Smooth muscle cell (in vitro differentiated cells): ENCODE measurements around the gene PCCA. TPM values are rescaled to one million over a fixed set of nuclear protein-coding genes. Genes with fewer than 3 reads are reported as not detected.
A peak's percentile ranks its signal among the peaks of the same experiment; 100 is the strongest.

Experiments used
- DNase-seq: peaks from one replicate; lab custom pipeline; 2025; ENCODE audit not compliant: unreplicated experiment; lab: John Stamatoyannopoulos, UW
- H2AFZ ChIP-seq: fragments of 200-600 bp; sonication (generic); 2 replicates; pipeline ENCODE4 v1.6.0; 2016; ENCODE audit warnings: antibody characterized with exemption, low read depth, mild to moderate bottlenecking
- H3F3A ChIP-seq: fragments of 200-600 bp; sonication (generic); 2 replicates; pipeline ENCODE4 v1.6.0; 2017; ENCODE audit warnings: antibody characterized with exemption, low read depth
- H3K27ac ChIP-seq: fragments of 200-600 bp; sonication (generic); 2 replicates; pipeline ENCODE4 v1.5.1; 2016; ENCODE audit warnings: low read depth, mild to moderate bottlenecking
- H3K27me3 ChIP-seq: fragments of 200-600 bp; sonication (generic); 2 replicates; pipeline ENCODE4 v1.6.1; 2016; ENCODE audit warnings: low read depth, mild to moderate bottlenecking
- H3K36me3 ChIP-seq: fragments of 200-600 bp; sonication (generic); 2 replicates; pipeline ENCODE4 v1.5.1; 2016; ENCODE audit warnings: low read depth
- H3K4me1 ChIP-seq: fragments of 200-600 bp; sonication (generic); 2 replicates; pipeline ENCODE4 v1.5.1; 2016; ENCODE audit warnings: low read depth
- H3K4me2 ChIP-seq: fragments of 200-600 bp; sonication (generic); 2 replicates; pipeline ENCODE4 v1.6.0; 2016; ENCODE audit warnings: mild to moderate bottlenecking
- H3K4me3 ChIP-seq: fragments of 200-600 bp; sonication (generic); 2 replicates; pipeline ENCODE4 v1.5.1; 2016; ENCODE audit warnings: mild to moderate bottlenecking
- H3K79me2 ChIP-seq: fragments of 200-600 bp; sonication (generic); 2 replicates; pipeline ENCODE4 v1.6.0; 2016; ENCODE audit warnings: low read depth, mild to moderate bottlenecking
- H3K9ac ChIP-seq: fragments of 200-600 bp; sonication (generic); 2 replicates; pipeline ENCODE4 v1.6.0; 2016; ENCODE audit warnings: low read depth
- H3K9me3 ChIP-seq: fragments of 200-600 bp; sonication (generic); replicated peaks from 2 replicates; pipeline ENCODE4 v1.5.1; 2016; ENCODE audit warnings: low read depth
- H4K20me1 ChIP-seq: fragments of 200-600 bp; sonication (generic); 2 replicates; pipeline ENCODE4 v1.6.0; 2016; ENCODE audit warnings: low read depth
- WGBS: methylation state at CpG from one replicate; pipeline ENCODE4 v1.1.7; 2016; ENCODE audit warnings: low lambda C conversion rate; 5-methylcytosine and 5-hydroxymethylcytosine counted together
- polyA plus RNA-seq: library from polyadenylated mRNA; unstranded; fragments of >200 nt; fragmentation: Nextera tagmentation; extraction: Ambion mirVana; gene quantifications from 2 replicates; pipeline ENCODE4 v1.2.1, GENCODE V29; 2016
- total RNA-seq: library from RNA; depleted of rRNA; stranded (reverse); fragments of >200 nt; gene quantifications from 2 replicates; pipeline ENCODE4 v1.2.3, GENCODE V29; 2014
- TF ChIP-seq, protein P1 (sequence below): fragments of 200-600 bp; sonication (generic); IDR thresholded peaks from 2 replicates; pipeline ENCODE4 v1.5.1; 2017; ENCODE audit warnings: borderline replicate concordance, mild to moderate bottlenecking, antibody characterized with exemption; ENCODE audit not compliant: insufficient read depth, poor library complexity, severe bottlenecking

PCCA gene
- total and polyA plus RNA-seq, 2 experiments from 2014 or later, result 19.6 to 24.7 TPM

- H3K4me3 ChIP-seq, result no peak overlapping the region
- DNase-seq, result no peak
Measured at GRCh38 chr13:100440751-100441425, 352.0 kb downstream of the PCCA start.

DNA sequence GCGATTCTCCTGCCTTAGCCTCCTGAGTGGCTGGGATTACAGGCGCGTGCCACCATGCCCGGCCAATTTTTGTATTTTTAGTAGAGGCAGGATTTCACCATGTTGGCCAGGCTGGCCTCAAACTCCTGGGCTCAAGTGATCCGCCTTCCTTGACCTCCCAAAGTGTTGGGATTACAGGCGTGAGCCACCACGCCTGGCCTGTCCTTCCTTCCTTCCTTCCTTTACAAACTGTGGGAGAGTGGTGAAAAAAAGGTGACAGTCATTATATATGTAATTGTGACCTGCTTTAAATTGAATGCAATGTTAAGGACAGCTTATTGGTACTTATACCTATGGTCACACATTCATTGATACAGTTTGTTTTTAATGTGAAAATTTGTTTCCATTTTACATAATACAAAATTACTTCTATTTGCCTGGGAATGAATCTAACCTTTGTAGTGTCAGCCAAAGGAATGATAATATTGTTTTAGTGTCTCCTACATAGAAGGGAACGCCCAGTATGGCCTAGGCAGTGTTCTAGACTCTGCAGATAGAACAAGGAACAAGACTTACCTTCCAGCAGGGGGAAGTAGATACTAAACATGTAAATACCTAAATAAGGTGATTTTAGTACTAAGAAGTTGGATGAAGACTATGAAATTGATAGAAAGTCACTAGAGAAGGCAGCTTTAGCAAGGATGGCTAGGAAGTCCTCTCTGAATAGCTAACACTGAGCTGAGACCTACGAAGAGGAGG is 353.4 kb downstream of the PCCA start:
- H2AFZ ChIP-seq, result no peak overlapping the region
- H3K4me1 ChIP-seq, result peaks cover 33% of the 10 kb centered on the region
- H4K20me1 ChIP-seq, result no peaks in the 10 kb centered on the region
- TF ChIP-seq, protein P1, sequence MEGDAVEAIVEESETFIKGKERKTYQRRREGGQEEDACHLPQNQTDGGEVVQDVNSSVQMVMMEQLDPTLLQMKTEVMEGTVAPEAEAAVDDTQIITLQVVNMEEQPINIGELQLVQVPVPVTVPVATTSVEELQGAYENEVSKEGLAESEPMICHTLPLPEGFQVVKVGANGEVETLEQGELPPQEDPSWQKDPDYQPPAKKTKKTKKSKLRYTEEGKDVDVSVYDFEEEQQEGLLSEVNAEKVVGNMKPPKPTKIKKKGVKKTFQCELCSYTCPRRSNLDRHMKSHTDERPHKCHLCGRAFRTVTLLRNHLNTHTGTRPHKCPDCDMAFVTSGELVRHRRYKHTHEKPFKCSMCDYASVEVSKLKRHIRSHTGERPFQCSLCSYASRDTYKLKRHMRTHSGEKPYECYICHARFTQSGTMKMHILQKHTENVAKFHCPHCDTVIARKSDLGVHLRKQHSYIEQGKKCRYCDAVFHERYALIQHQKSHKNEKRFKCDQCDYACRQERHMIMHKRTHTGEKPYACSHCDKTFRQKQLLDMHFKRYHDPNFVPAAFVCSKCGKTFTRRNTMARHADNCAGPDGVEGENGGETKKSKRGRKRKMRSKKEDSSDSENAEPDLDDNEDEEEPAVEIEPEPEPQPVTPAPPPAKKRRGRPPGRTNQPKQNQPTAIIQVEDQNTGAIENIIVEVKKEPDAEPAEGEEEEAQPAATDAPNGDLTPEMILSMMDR, result no peak
- H3K27ac ChIP-seq, result no peak overlapping the region
- H3K27me3 ChIP-seq, result no peaks in the 10 kb centered on the region
- H3K9me3 ChIP-seq, result no peaks in the 10 kb centered on the region
- H3K79me2 ChIP-seq, result no peaks in the 10 kb centered on the region
- H3K36me3 ChIP-seq, result no peaks in the 10 kb centered on the region
- no peak overlapping the region for H3K4me3 ChIP-seq
- no peak overlapping the region for H3K9ac ChIP-seq
- H3F3A ChIP-seq, result no peaks in the 10 kb centered on the region
- no peak for DNase-seq
- no peak overlapping the region for H3K4me2 ChIP-seq
- 97% methylated on average over 9 of the region's 9 CpGs for WGBS

More at GRCh38 chr13:100440751-100441425, 352.0 kb downstream of the PCCA start:
- Histone ChIP-seq H3K4me1 (peaks cover 33% of the 10 kb centered on the region), H3K27me3 (no peaks in the 10 kb centered on the region), H3K4me2 (peak overlapping the region; percentile 72), H3K27ac (peak overlapping the region; percentile 61), H3K36me3 (no peaks in the 10 kb centered on the region), H3K79me2 (no peaks in the 10 kb centered on the region), H3K9ac (peak overlapping the region; percentile 29), H3F3A (no peaks in the 10 kb centered on the region), H2AFZ (no peak overlapping the region), H4K20me1 (no peaks in the 10 kb centered on the region), H3K9me3 (no peaks in the 10 kb centered on the region)
- 39% methylated on average over 4 of the region's 4 CpGs for WGBS
- TF ChIP-seq, protein P1, result no peak

GRCh38 chr13:100443278-100443997 is 354.5 kb downstream of the PCCA start:
- Histone ChIP-seq H3K9me3 (no peaks in the 10 kb centered on the region), H3K27me3 (no peaks in the 10 kb centered on the region), H3K4me3 (no peak overlapping the region), H3K9ac (no peak overlapping the region), H2AFZ (no peak overlapping the region), H3K4me2 (peak overlapping the region; percentile 43), H3F3A (no peaks in the 10 kb centered on the region), H3K4me1 (peaks cover 31% of the 10 kb centered on the region), H3K27ac (peak overlapping the region; percentile 34), H3K36me3 (no peaks in the 10 kb centered on the region), H4K20me1 (no peaks in the 10 kb centered on the region), H3K79me2 (no peaks in the 10 kb centered on the region)
- WGBS, result 79% methylated on average over 7 of the region's 7 CpGs
- TF ChIP-seq, protein P1, result no peak
- DNase-seq, result no peak
